GM18511 (cell line): Measurements from ENCODE around the gene DAZ3.
"Not testable (repeated sequence)": the region's sequence is repeated elsewhere in the genome, so short reads cannot be mapped to it uniquely, and the experiment has no call there.

ENCODE experiments used
- ATAC-seq: cut with Tn5 transposase; IDR thresholded peaks from one replicate; pipeline ENCODE4 v1.9.1; 2021; ENCODE audit warnings: mild to moderate bottlenecking, moderate library complexity; ENCODE audit not compliant: unreplicated experiment

The DAZ3 gene, protein sequence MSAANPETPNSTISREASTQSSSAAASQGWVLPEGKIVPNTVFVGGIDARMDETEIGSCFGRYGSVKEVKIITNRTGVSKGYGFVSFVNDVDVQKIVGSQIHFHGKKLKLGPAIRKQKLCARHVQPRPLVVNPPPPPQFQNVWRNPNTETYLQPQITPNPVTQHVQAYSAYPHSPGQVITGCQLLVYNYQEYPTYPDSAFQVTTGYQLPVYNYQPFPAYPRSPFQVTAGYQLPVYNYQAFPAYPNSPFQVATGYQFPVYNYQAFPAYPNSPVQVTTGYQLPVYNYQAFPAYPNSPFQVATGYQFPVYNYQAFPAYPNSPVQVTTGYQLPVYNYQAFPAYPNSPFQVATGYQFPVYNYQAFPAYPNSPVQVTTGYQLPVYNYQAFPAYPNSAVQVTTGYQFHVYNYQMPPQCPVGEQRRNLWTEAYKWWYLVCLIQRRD

DNA sequence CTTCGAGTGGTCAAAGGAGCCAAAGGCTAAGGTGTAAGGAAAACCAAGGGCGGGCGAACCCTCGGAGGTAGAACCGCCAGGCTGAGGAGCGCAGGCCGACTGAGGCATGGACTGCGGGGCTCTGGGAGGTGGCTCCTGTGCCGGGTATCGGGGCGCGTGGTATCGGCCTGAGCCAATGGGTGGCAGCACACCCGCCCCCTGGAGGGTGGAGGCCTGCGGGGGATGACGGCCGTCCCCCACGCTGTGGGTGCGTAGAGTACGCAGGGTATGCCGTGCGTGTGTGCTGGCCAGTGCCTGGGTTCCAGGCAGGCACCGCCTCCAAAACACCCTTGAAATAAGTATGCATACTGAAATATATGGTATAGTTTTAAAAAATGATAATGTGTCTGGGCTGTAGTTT, at the start of gene DAZ3:
DAZ3 (minus strand) TSS at position 101 of the 400 bp plus-strand sequence. CDS start 208 bp downstream, outside the sequence.
- ATAC-seq = not testable (repeated sequence)

DNA sequence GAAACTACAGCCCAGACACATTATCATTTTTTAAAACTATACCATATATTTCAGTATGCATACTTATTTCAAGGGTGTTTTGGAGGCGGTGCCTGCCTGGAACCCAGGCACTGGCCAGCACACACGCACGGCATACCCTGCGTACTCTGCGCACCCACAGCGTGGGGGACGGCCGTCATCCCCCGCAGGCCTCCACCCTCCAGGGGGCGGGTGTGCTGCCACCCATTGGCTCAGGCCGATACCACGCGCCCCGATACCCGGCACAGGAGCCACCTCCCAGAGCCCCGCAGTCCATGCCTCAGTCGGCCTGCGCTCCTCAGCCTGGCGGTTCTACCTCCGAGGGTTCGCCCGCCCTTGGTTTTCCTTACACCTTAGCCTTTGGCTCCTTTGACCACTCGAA, 20.4 kb upstream of the DAZ3 start, which contains the start of gene DAZ4:
DAZ4 (plus strand) TSS at position 301 of the 400 bp plus-strand sequence. CDS start 208 bp downstream, outside the sequence.
- ATAC-seq = not testable (repeated sequence)

DNA sequence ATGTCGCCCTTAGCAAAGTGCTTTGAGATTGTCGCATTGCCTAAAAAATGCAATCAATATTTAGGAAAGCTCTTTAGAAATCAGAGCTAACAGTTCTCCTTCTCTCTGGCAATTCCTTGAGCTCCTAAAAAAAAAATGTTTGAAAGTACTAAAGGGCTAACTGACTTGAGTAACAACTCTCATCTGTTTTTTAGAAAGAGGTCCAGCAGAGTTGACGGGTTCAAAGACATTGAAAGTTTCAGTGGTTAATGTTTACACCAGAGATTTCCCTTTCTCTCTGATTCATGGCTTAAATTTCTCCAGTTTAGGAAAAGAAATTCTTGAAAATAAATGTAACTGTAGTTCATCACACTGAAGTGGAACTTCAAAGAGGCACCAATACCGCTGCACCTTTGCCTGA, 11.9 kb upstream of the DAZ3 start:
- ATAC-seq = not testable (repeated sequence)

DNA sequence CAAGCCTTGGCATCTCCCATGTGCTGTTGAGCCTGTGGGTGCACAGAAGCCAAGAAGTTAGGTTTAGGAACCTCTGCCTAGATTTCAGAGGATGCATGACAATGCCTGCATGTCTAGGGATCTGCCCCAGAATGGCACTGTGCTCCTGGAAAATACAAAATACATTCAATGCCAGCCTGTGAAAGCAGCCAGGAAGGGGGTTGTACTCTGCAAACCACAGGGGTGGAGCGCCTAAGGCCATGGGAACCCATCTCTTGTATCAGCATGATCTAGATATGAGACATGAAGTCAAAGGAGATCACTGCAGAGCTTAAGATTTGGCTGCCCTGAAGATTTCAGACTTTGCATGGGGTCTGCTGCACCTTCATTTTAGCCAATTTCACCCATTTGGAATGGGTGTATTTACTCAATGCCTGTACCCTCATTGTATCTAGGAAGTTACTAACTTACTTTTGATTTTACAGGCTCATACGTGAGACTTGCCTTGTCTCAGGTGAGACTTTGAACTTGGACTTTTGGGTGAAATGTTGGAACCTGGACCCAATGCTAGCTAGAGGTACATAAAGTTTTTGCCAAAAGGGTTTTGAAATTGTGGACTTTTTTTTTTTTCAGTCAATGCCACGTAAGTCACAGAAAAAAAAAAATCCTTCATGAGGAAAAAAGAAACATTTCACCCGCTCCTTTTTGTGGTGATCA, 11.1 kb upstream of the DAZ3 start:
- not testable (repeated sequence) for ATAC-seq

DNA sequence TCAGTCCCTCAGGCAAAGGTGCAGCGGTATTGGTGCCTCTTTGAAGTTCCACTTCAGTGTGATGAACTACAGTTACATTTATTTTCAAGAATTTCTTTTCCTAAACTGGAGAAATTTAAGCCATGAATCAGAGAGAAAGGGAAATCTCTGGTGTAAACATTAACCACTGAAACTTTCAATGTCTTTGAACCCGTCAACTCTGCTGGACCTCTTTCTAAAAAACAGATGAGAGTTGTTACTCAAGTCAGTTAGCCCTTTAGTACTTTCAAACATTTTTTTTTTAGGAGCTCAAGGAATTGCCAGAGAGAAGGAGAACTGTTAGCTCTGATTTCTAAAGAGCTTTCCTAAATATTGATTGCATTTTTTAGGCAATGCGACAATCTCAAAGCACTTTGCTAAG, 8.6 kb upstream of the DAZ3 start:
- ATAC-seq = not testable (repeated sequence)
